COR-L47 (cell line): ENCODE results near the gene CCR3.

ENCODE experiments used
- DNase-seq: peaks from one replicate; lab custom pipeline; 2025; lab: John Stamatoyannopoulos, UW

Gene CCR3

GRCh38 chr3:46221391-46221790 is 20.9 kb upstream of the CCR3 start:
- no peak for DNase-seq

GRCh38 chr3:46221938-46222337 is 20.3 kb upstream of the CCR3 start:
- DNase-seq, result no peak

- no peak for DNase-seq
Measured at GRCh38 chr3:46222435-46223161, 19.7 kb upstream of the CCR3 start.

GRCh38 chr3:46228260-46229242 is 13.7 kb upstream of the CCR3 start:
- no peak for DNase-seq

GRCh38 chr3:46231323-46231722 is 10.9 kb upstream of the CCR3 start:
- no peak for DNase-seq

- no peak for DNase-seq
Measured at GRCh38 chr3:46233194-46233593, 9.1 kb upstream of the CCR3 start.

GRCh38 chr3:46235425-46235824 is 6.8 kb upstream of the CCR3 start:
- no peak for DNase-seq

- no peak for DNase-seq
Measured at GRCh38 chr3:46236294-46237054, 5.8 kb upstream of the CCR3 start.

GRCh38 chr3:46238386-46238785 is 3.9 kb upstream of the CCR3 start:
- no peak for DNase-seq

- no peak for DNase-seq
Measured at GRCh38 chr3:46239301-46239938, 2.8 kb upstream of the CCR3 start.

GRCh38 chr3:46239952-46240351 is 2.3 kb upstream of the CCR3 start:
- no peak for DNase-seq

- DNase-seq, result no peak
Measured at GRCh38 chr3:46243560-46243959, 1.3 kb downstream of the CCR3 start.

GRCh38 chr3:46245146-46245545 is 2.9 kb downstream of the CCR3 start:
- no peak for DNase-seq

- no peak for DNase-seq
Measured at GRCh38 chr3:46252980-46253379, 10.7 kb downstream of the CCR3 start.

GRCh38 chr3:46258525-46258924 is 16.3 kb downstream of the CCR3 start:
- no peak for DNase-seq

- no peak for DNase-seq
Measured at GRCh38 chr3:46261926-46262594, 19.8 kb downstream of the CCR3 start.

- no peak for DNase-seq
Measured at GRCh38 chr3:46264002-46264401, 21.7 kb downstream of the CCR3 start.

- DNase-seq, result no peak
Measured at GRCh38 chr3:46266598-46266997, 24.3 kb downstream of the CCR3 start.

- DNase-seq, result no peak
Measured at GRCh38 chr3:46269556-46269955, 27.3 kb downstream of the CCR3 start.

- DNase-seq, result no peak
Measured at GRCh38 chr3:46270474-46270873, 28.2 kb downstream of the CCR3 start.

GRCh38 chr3:46271209-46271745 is 29.0 kb downstream of the CCR3 start:
- no peak for DNase-seq
